GM12864 (cell line): Measurements from ENCODE around the gene ATP8B2.
"Not testable (repeated sequence)": the region's sequence is repeated elsewhere in the genome, so short reads cannot be mapped to it uniquely, and the experiment has no call there.

Experiments
- DNase-seq: peaks from one replicate; pipeline ENCODE4 v3.0.0-alpha.2; 2011; ENCODE audit warnings: low read depth
- H3K4me3 ChIP-seq: 2 replicates; pipeline ENCODE4 v1.5.1; 2011; ENCODE audit warnings: mild to moderate bottlenecking, low read depth, low read length, control low read depth
- CTCF ChIP-seq: IDR thresholded peaks from 2 replicates; pipeline ENCODE4 v1.5.1; 2011; ENCODE audit warnings: low read depth, mild to moderate bottlenecking, moderate library complexity, low read length, control low read depth, inconsistent platforms; ENCODE audit errors: missing control alignments

Gene ATP8B2

DNA sequence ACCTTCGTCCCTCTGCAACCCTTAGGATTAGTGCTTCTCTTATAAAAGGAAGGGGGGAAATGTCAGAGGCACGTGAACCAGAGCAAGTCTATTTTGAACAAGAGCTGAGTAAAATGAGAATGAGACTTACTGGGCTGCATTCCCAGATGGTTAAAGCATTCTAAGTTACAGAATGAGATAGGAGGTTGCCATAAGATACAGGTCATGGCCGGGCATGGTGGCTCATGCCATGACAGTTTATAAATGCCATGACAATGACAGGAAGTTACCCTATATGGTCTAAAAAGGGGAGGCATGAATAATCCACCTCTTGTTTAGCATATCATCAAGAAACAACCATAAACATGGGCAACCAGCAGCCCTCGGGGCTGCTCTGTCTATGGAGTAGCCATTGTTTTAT, 6.9 kb upstream of the ATP8B2 start:
- H3K4me3 ChIP-seq: no peak overlapping the region
- TF ChIP-seq CTCF: no peak
- no peak for DNase-seq

DNA sequence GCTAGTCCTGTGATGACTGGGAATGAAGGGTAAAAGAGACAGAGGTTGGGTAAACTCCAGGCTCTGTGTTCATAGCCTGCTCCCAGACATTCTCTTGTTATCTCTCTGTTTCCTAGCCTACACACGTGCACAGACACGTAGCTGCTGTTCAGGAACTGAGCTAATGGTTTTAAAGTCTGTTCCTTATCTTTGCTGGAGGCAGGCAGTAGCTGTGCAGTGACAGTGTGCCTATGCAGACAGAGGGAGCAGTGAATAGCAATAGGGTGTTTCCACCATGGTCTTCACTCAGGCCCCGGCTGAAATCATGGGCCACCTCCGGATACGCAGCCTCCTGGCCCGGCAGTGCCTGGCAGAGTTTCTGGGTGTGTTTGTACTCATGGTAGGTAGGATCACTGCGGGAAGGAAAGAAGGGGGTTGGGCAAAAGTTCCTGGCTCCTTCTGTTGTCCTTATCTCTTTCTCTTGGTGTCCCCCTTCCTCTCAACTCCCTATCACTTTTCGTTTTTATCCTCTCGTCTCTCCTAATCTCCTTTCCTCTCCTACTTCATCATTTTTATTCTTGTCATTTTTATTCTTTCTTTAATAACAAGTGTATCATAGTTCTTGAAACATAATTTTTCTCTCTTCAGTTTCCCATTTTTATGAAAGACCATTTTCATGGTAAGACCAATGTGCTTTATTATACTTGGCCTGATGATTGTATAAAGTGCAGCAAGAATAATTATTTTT, 4.3 kb upstream of the ATP8B2 start, which contains the start of gene AQP10:
TSS of gene AQP10 (plus strand) at position 212 of the 727 bp plus-strand sequence. CDS start at position 275, 63 bp downstream.
- no peak for TF ChIP-seq CTCF
- H3K4me3 ChIP-seq: no peak within 1 kb of the TSS
- no peak for DNase-seq

- not testable (repeated sequence) for H3K4me3 ChIP-seq, DNase-seq
Observed at GRCh38 chr1:154321609-154321934, 3.8 kb upstream of the ATP8B2 start.

- DNase-seq: no peak
- no peak for TF ChIP-seq CTCF
- no peak overlapping the region for H3K4me3 ChIP-seq
Observed at GRCh38 chr1:154323493-154323892, 1.8 kb upstream of the ATP8B2 start.

DNA sequence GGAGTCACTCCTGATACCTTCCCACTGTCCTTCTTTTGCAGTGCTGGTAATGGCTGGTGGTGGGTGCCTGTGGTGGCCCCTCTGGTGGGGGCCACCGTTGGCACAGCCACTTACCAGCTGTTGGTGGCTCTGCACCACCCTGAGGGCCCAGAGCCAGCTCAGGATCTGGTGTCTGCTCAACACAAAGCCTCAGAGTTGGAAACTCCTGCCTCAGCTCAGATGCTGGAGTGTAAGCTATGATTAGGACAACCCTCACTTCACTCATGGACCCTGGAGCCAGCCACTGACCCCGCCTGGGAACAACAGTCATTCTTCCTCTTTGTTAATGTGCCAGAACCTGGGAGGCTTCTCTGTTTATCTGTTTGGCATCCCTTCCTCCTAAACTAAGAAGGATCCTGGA, 1.1 kb upstream of the ATP8B2 start:
- TF ChIP-seq CTCF: no peak
- DNase-seq: no peak
- H3K4me3 ChIP-seq: no peak overlapping the region

GRCh38 chr1:154325583-154326545, 539 bp downstream of the ATP8B2 start:
- H3K4me3 ChIP-seq: peak overlapping the region; percentile 82
- peak; percentile 40 for TF ChIP-seq CTCF
- DNase-seq: no peak
